WTC11 (cell line): ENCODE data around the gene DUSP22.

Source experiments
- CTCF ChIP-seq: fragments of 200-600 bp; IDR thresholded peaks from 2 replicates; pipeline ENCODE4 v1.8.0; 2022; ENCODE audit warnings: antibody characterized with exemption
- MAX ChIP-seq: sonication (generic); formaldehyde crosslinking; IDR thresholded peaks from 2 replicates; pipeline ENCODE4 v1.8.0; 2022; ENCODE audit warnings: mild to moderate bottlenecking, missing genetic modification reagents
- NR1H2 ChIP-seq: sonication (generic); formaldehyde crosslinking; IDR thresholded peaks from 2 replicates; pipeline ENCODE4 v1.9.0; 2021; ENCODE audit warnings: mild to moderate bottlenecking, moderate library complexity, missing genetic modification reagents
- NR3C1 ChIP-seq: sonication (generic); formaldehyde crosslinking; conservative IDR thresholded peaks from 2 replicates; pipeline ENCODE4 v1.8.1; 2023; ENCODE audit warnings: low read depth, mild to moderate bottlenecking, missing genetic modification reagents
- TF ChIP-seq, protein P1 (sequence below): sonication (generic); formaldehyde crosslinking; IDR thresholded peaks from 2 replicates; pipeline ENCODE4 v1.8.0; 2023; ENCODE audit warnings: missing genetic modification reagents, mild to moderate bottlenecking, borderline replicate concordance
- TF ChIP-seq, protein P2 (sequence below): sonication (generic); formaldehyde crosslinking; IDR thresholded peaks from 2 replicates; pipeline ENCODE4 v1.8.1; 2022; ENCODE audit warnings: low read depth, missing genetic modification reagents, borderline replicate concordance

DNA sequence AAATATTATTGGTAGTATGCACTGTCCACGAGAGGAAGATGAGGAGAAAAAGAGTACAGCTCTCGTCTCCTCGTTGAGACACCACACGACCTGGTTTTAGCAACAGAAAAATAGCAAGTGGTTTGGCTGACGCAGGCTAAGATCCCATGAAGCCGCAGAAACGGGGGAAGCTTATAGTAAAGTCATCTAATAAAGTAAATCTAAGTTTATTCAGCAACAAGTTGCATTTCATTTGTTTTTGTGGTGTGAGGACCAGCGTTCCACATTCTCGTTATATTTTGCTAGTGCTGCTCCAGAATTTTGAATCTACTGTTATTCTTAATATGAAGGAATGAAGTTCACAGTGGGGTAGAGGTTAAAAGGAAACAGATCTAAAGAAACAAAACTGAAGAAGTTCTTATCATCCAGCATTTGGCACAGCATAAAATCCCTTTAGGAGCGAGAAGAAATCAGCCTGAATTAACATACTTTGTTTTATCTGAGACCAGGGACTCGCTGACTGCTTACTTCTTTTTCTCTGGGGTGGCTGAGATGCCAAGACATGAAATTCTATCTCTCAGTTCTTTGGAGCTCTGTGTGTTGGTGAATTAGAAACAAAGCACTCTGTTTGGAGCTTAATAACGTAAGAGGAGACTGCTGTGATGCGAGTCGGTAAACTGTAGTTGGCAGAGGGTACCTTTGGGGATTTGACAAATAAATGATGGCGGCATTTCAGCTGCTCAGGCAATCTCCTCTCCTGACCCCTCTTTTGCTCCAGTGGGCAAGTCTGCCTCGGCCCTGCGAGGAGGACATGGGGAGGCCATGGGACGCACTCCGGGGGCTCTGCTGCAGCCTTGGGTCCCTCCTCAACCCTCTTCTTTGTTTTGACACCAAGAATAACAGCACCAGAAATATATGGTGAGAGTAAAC, 74.4 kb downstream of the DUSP22 start:
- TF ChIP-seq, protein P1, sequence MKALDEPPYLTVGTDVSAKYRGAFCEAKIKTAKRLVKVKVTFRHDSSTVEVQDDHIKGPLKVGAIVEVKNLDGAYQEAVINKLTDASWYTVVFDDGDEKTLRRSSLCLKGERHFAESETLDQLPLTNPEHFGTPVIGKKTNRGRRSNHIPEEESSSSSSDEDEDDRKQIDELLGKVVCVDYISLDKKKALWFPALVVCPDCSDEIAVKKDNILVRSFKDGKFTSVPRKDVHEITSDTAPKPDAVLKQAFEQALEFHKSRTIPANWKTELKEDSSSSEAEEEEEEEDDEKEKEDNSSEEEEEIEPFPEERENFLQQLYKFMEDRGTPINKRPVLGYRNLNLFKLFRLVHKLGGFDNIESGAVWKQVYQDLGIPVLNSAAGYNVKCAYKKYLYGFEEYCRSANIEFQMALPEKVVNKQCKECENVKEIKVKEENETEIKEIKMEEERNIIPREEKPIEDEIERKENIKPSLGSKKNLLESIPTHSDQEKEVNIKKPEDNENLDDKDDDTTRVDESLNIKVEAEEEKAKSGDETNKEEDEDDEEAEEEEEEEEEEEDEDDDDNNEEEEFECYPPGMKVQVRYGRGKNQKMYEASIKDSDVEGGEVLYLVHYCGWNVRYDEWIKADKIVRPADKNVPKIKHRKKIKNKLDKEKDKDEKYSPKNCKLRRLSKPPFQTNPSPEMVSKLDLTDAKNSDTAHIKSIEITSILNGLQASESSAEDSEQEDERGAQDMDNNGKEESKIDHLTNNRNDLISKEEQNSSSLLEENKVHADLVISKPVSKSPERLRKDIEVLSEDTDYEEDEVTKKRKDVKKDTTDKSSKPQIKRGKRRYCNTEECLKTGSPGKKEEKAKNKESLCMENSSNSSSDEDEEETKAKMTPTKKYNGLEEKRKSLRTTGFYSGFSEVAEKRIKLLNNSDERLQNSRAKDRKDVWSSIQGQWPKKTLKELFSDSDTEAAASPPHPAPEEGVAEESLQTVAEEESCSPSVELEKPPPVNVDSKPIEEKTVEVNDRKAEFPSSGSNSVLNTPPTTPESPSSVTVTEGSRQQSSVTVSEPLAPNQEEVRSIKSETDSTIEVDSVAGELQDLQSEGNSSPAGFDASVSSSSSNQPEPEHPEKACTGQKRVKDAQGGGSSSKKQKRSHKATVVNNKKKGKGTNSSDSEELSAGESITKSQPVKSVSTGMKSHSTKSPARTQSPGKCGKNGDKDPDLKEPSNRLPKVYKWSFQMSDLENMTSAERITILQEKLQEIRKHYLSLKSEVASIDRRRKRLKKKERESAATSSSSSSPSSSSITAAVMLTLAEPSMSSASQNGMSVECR (CRISPR knock-in tag): no peak
- TF ChIP-seq CTCF (no peak), MAX (no peak), NR1H2 (CRISPR knock-in tag) (no peak), NR3C1 (CRISPR knock-in tag) (no peak)
- TF ChIP-seq, protein P2, sequence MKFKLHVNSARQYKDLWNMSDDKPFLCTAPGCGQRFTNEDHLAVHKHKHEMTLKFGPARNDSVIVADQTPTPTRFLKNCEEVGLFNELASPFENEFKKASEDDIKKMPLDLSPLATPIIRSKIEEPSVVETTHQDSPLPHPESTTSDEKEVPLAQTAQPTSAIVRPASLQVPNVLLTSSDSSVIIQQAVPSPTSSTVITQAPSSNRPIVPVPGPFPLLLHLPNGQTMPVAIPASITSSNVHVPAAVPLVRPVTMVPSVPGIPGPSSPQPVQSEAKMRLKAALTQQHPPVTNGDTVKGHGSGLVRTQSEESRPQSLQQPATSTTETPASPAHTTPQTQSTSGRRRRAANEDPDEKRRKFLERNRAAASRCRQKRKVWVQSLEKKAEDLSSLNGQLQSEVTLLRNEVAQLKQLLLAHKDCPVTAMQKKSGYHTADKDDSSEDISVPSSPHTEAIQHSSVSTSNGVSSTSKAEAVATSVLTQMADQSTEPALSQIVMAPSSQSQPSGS (CRISPR knock-in tag): no peak
